Left lobe of liver (tissue), 2 donors: ENCODE measurements around the gene SLC37A2. TPM values are rescaled to one million over a fixed set of nuclear protein-coding genes. Genes with fewer than 3 reads are reported as not detected.
"Not testable (repeated sequence)": the region's sequence is repeated elsewhere in the genome, so short reads cannot be mapped to it uniquely, and the experiment has no call there.

Experiments
- ATAC-seq: fragments of 200-7000 bp; cut with Tn5 transposase; one replicate; pipeline ENCODE4 v1.9.1; 2020; ENCODE audit warnings: mild to moderate bottlenecking, moderate library complexity
- DNase-seq: peaks from one replicate; pipeline ENCODE4 v3.0.0-alpha.2; 2020; ENCODE audit warnings: low spot score
- total RNA-seq: library from RNA; stranded (reverse); gene quantifications from one replicate; pipeline ENCODE4 v1.2.1, GENCODE V29; 2021
- donor health status: DM: no; HTN: no; CAD: no; lungs with moderate emphysema.
- donor health status: DM: no; HTN: yes; CAD: no.

Gene SLC37A2
- total RNA-seq, 1 donor from 2014 or later, result 3.1 TPM

- DNase-seq (no peak), ATAC-seq (no peak)
Observed at GRCh38 chr11:125082611-125083311, 19.7 kb downstream of the SLC37A2 start.

GRCh38 chr11:125083312-125084056 lies 20.4 kb downstream of the SLC37A2 start:
- DNase-seq, result no peak
- no peak for ATAC-seq

GRCh38 chr11:125084057-125084416 lies 20.9 kb downstream of the SLC37A2 start:
- no peak for ATAC-seq
- DNase-seq, result no peak

- DNase-seq (no peak), ATAC-seq (no peak)
Observed at GRCh38 chr11:125084761-125085231, 21.7 kb downstream of the SLC37A2 start.

GRCh38 chr11:125085301-125086081 lies 22.4 kb downstream of the SLC37A2 start:
- DNase-seq (no peak), ATAC-seq (no peak)

- no peak for DNase-seq
- no peak for ATAC-seq
Observed at GRCh38 chr11:125086633-125087296, 23.7 kb downstream of the SLC37A2 start.

- DNase-seq, result no peak
- ATAC-seq, result no peak
Observed at GRCh38 chr11:125088123-125088522, 25.0 kb downstream of the SLC37A2 start.

GRCh38 chr11:125088576-125089455 lies 25.7 kb downstream of the SLC37A2 start:
- DNase-seq, result no peak
- ATAC-seq, result peak; percentile 20

- not testable (repeated sequence) for ATAC-seq, DNase-seq
Observed at GRCh38 chr11:125089481-125089880, 26.4 kb downstream of the SLC37A2 start.

GRCh38 chr11:125090151-125090550 lies 27.0 kb downstream of the SLC37A2 start:
- not testable (repeated sequence) for DNase-seq, ATAC-seq

- no peak for ATAC-seq
- DNase-seq, result no peak
Observed at GRCh38 chr11:125090816-125091215, 27.7 kb downstream of the SLC37A2 start.

GRCh38 chr11:125091247-125091876 lies 28.3 kb downstream of the SLC37A2 start:
- peak; percentile 87 for ATAC-seq
- no peak for DNase-seq

GRCh38 chr11:125091877-125092664 lies 29.0 kb downstream of the SLC37A2 start:
- ATAC-seq (no peak), DNase-seq (no peak)

- ATAC-seq, result no peak
- no peak for DNase-seq
Observed at GRCh38 chr11:125092669-125093068, 29.6 kb downstream of the SLC37A2 start.

GRCh38 chr11:125093502-125093901 lies 30.4 kb downstream of the SLC37A2 start:
- ATAC-seq (no peak), DNase-seq (no peak)

GRCh38 chr11:125094731-125095130 lies 31.6 kb downstream of the SLC37A2 start:
- DNase-seq (no peak), ATAC-seq (no peak)

GRCh38 chr11:125100136-125100535 lies 37.0 kb downstream of the SLC37A2 start:
- no peak for DNase-seq
- no peak for ATAC-seq

- ATAC-seq (no peak), DNase-seq (no peak)
Observed at GRCh38 chr11:125101596-125101995, 38.5 kb downstream of the SLC37A2 start.

GRCh38 chr11:125102025-125102424 lies 38.9 kb downstream of the SLC37A2 start:
- DNase-seq (no peak), ATAC-seq (no peak)
